Kidney tubule cell (primary cell): ENCODE measurements around the gene GINS1.
A peak's percentile ranks its signal among the peaks of the same experiment; 100 is the strongest.
"Not testable (repeated sequence)": the region's sequence is repeated elsewhere in the genome, so short reads cannot be mapped to it uniquely, and the experiment has no call there.

Source experiments
- DNase-seq: peaks from one replicate; pipeline ENCODE4 v3.0.0-alpha.2; 2018; ENCODE audit warnings: low spot score

Gene GINS1

DNA sequence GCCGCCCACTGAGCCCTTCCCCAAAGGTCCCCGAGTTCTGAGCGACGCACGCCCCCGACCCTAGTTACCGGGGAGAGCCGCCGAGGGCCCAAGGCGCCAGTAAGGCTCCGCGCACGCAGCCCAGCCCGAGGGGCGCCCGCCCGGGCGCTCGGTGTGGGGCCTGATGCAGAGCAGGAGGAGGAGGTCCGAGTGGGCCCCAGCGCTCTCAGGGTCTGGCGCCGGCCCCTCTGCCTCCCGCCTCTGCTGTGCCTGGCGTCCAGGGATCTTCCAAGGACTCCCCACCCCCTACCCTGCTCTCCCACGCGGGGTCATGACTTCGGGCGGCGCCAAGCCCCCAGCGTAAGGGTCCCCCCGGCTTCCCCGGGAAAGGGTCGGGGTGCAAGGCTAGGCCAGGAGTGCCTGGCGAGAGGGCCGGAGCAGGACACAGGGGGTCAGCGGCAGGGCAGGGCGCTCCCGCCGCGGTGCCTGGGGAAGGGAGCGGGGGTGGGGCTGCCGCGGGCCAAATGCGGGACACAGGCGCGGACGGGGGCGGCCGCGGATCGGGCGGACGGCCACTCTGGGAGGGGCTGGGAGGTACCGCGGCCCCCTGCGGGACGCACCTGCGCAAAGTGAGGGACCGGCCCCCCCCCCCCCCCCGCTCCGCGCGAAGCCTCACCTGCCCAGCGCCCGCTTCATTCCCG lies 17.5 kb upstream of the GINS1 start:
- no peak for DNase-seq

DNA sequence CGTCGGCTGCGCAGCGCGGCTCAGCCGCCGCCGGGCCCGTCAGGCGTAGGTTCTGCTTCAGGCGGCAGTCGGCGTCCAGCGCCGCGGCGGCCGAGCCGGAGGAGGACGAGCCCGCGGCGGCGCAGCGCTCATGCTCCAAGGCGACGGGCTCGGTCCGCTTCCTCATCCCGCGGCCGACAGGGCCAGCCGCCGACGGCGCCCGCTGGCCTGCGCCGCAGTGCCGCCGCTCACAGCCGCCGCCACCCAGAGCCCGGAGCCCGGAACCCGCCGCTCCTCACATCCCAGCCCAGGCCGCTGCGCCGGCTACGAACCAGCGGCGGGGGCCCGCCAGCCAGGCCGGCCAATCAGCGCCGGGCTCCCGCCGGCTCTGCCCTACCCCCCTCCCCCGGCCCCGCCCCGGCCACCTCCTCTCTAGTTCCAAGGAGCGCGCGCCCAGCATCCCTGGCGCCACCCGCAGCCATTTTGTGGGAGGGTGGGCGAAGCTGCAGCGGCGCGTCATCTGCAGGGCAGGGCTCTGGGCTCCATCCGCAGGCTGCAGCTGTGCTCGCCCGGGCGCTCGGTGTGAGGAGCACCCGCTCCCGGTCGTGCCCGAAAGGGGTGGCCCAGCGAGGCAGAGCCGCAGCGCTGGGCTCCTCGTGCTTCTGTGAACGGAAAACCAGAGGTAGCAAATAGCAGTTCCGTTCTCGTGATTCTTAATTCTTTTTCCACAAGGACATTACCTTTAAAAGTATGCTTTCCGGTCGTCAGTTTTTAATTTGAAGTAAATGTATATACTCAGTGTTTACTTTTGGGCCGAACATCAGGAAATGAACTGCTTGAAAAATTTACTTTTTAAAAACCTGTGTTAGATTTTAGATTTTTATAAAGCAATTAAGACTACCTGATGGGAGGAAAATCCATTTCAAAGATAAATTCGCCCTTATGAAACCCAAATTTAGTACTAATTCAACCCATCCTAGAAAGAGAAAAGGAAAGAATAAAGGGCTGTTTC lies 16.6 kb upstream of the GINS1 start, which contains the start of gene ABHD12:
Gene ABHD12, minus strand, starts transcription at position 298 of the 991 bp plus-strand sequence. Its CDS starts 132 bp downstream, at position 166.
- DNase-seq: peak; percentile 97

DNA sequence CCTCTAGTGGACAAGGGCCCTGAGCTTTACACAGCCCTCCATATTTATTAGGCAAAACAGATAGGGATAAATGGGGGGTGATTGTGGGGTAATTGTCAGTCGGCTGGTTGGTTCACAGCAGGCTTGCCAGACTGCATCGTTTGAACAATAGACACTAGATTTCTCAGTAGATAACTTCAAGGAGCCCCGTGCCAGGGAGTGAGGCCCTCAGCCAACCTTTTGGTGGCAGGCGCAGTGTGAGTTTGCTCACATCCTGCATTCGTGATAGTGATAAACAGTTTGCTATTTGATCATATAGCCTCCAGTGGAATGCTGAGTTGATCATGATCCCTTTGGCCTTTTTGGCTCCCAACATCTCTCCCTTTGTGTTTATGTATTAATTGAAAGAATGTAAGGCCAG lies 13.2 kb upstream of the GINS1 start:
- DNase-seq: no peak

DNA sequence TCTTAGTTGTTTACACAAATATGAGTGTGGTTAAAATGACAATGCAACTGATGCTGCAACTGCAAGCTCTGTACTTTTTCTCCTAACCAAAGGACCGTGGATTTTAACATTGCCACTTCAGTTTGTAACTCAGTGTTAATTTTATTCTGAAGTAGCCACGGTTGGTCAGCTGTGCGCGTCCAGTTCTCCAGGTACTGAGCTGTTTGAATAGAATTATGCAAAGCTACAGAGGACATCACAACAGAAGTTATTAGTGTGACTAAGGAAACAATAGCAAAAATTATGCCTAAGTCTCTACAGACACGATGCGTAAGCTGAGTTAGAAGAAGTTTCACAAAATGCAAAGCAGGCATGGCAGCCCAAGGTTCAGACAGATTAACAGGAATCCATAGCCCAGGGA lies 12.5 kb upstream of the GINS1 start:
- peak; percentile 68 for DNase-seq

DNA sequence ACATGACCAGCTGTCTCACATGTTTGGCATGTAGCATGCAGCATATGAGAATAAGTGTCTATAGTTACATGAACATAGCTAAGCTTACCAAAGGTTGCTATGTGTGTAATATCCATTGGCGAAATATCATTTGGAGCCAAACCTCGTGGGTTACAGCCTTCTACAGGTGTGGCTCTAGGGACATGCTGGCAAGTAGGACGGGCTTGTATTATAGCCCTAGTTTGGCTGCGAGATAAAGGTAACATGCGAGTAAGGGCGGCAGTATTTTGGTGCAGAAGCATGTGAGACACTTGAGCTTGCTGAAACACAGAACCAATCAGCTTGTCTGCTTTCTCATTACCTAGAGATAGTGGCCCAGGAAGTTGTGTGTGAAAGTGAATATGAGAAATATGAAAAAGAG lies 10.4 kb upstream of the GINS1 start:
- no peak for DNase-seq

DNA sequence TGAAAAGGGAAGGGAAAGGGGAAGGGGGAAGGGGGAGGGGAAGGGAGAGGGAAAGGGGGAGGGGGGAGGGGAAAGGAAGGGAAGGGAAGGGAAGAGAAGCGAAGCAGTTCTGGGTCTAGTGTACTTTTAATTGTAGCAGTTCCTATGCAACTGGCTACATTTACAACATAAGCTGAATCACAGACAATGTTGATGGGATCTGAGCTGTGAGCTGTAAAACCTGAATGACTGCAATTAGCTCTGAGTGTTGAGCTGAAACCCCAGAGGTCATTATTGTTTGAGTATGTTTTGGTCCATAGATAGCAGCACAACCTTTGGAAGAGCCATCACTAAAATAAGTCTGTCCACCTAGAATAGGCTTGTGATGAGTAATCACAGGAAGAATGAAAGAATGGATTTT lies 9.7 kb upstream of the GINS1 start:
- DNase-seq: peak; percentile 37

DNA sequence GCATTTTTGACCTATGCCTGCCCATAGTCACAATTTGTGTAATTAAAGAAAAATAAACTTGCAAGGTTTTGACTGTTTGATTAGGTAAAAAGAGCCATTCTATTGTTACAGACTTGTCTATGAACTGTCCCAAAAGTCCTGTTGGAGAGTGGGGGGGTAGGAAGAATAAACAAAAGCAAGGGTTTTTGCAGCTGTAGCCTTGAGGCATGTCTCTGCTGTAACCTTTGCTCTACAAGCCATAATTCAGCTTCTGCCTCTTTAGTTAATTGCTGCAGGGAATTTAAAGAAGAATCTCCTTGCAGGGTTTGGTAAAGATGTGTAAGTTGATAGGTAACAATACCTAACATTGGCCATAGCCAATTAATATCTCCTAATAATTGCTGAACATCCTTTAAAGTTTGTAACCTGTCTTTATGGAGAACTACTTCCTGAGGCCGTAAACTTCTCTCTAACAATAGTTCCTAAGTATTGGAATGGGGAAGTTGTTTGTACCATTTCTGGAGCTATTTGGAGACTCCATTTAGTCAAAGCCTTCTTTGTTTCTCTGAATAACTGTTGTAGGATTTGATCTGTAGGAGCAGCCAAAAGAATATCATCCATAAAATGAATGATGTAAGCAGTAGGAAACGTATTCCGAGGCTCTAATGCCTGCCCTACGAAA lies 9.0 kb upstream of the GINS1 start:
- DNase-seq: no peak

DNA sequence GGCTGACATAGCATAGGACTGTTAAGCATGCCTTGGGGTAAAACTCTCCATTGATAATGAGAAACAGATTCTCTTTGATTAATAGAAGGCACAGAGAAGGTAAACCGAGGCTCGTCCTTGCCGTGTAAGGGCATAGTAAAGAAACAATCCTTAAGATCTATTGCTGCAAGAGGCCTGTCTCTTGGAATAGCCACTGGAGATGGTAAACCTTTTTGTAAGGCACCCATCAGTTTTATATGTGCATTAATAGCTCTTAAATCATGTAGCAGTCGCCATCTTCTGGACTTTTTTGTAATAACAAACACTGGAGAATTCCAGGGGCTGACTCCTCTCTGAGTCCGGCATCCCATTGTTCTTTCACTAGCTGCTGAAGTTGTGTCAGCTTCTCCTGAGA lies 8.4 kb upstream of the GINS1 start:
- DNase-seq: peak; percentile 82

DNA sequence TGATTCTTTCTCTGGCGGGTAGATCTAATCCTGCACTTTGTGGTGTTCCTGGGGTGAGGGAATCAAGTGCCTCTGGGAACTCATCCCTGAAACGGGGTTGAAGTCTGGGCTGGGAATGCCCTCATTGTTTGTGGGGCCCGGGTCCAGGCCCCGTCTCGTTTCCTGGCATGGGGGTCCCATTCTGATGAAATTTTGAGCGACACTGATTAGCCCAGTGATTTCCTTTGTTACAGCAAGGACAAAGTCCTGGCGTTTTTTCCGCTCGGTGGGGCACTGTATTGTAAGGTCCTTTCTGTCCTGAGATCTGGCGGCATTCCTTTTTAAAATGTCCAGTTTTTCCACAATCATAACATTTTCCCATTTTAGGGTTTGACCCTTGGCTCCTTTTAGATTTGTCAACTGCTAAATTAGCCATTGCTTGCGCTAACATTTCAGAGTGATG lies 7.2 kb upstream of the GINS1 start:
- not testable (repeated sequence) for DNase-seq

DNA sequence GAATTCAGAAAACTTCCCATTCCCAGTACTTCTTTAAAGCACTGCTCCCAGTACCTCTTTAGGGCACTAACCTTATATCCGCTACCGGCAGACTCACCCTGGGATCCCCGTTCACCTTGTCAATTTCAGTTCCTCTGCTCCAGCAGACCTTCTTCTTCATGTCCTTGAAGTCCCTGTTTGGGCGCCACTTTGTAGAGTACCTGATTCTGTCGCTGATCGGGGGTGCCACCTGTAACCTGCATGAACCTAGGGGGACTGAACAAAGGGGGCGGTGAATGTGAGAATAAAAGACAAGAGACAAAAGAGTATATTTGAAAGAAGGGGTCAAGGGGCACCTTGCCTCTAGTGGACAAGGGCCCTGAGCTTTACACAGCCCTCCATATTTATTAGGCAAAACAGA lies 4.9 kb upstream of the GINS1 start:
- no peak for DNase-seq

DNA sequence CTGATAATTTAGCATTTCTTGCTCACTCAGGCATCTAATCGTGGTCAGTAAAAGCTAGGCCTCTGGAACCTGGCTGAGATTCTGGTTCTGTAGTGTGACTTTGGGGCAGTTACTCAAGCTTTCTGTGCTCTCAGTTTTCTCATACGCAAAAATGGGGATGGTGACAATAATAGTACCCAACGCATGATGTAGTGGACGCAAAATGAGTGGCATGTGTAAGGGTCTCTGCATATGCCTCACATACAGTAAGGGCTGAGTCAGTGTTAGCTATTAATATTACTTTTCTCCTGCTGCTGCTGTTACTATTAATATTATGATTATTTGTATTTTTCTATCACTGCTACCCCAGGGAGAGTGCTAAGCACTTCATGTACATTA lies 686 bp downstream of the GINS1 start:
- DNase-seq: no peak

DNA sequence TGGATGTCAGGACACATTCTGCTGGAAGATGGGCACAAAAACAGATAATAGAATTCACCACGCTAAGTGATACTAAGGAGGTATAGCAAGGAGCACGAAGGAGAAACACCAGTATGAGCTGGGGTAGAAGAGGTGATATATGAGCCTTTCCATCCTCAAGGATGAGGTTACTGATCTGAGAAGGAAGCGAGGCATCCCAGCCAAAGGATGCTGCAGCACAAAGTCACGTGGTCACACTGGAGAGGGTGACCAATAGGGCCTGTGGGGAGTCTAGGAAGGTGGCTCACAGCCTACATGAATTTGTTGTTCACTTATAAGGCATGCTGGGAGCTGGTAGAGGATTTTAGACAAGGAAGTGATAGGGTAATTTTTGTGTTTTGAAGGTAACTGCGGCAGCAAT lies 1.4 kb downstream of the GINS1 start:
- peak; percentile 50 for DNase-seq

DNA sequence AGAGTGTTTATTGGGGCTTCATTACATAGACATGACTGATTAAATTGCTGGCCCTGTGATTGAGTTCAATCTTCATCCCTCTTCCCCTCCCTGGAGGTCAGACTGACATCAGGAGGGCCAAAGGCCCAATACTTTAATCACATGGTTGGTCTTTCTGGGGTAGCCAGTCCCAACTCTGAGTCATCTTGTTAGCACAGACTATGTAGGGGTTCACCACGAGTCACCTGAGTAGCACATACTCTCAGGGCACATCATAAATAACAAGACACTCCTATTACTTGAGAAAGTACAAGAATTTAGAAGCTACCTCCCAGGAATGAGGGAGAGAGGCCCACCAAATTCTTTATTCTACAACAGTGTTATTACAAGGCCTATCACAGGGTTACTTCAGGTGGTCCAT lies 11.3 kb downstream of the GINS1 start:
- DNase-seq: peak; percentile 69

DNA sequence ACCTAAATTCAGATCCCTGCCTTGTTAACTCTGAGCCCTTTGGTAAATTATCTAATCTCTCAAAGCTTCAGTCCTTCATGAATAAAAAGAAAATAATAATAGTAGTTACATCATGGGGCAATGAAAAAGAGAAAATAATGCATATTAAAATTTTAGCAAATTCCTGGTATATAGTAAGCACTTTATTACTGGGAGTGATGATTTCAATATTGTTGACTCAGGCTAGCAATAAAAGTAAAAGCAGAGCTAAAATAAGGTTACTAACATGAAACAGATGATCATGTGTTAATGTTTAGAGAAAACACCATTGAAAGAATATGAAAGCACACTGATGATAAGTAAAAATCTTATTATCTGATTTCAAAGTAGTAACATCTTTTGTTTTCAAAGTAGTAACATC lies 13.6 kb downstream of the GINS1 start:
- DNase-seq: no peak

DNA sequence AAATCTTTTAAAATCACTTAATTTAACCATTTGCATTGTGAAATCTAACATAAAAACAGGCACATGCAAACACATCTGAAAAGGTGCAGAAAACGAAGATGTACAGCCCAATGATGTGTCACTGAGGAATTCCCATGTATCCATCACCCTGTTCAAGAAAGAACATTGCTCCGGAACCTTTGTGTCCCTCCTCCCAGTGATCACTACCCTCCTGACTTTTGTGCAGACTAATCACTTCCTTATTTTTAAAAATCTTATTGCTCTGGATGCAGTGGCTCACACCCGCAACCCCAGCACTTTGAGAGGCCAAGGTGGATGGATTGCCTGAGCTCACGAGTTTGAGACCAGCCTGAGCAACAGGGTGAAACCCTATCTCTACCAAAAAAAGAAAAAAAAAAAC lies 14.6 kb downstream of the GINS1 start:
- no peak for DNase-seq

DNA sequence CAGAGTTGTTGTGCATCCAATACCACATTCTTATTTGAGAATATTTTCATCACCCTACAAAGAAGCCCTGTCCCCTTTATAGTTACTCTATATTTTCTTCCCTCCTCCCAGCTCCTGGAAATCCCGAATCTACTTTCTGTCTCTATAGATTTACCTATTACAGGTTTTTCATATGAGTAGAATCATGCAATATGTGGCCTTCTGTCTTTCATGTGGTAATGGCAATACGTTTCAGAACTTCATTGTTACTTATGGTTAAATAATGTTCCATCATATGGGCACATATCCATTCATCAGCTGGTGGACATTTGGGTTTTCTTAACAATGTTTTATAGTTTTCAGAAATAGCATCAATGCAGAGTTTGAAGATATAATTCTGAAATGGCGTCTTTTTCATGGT lies 17.1 kb downstream of the GINS1 start:
- DNase-seq: no peak

DNA sequence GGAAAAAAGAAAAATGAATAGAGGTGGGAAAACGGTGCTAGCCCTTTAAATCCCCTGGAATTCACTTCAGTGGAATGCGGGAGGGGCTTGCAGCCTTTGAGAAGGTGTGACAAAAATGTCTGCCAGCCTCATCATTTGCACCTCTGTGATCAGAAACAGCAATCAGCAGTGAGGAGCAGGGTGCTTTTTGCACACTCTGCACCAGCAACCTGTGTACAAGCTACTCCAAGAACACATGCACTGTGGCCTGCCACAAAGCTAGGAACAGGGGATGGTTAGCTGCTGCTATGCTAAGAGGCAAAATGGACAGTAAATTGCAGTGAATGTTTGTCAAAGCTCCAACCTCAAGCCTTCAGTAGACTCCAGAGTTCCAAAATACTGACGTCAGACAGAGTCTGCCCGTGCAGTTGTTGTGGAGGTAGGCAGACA lies 29.7 kb downstream of the GINS1 start:
- peak; percentile 63 for DNase-seq

DNA sequence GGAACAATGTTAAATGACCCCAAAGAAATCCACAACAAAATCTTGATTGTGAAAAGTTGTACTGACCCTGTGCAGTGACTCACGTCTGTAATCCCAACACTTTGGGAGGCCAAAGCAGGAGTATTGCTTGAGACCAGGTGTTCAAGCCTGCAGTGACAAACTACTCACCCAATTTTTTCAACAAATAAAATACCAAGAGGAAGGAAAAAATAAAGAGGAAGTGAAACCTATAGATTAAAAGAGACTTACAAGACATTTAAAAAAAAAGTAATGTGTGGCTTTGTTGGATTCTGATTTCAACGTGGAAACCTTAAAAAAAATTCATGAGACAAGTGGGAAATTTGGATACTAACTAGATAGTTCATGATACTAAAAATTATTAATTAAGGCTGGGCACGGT lies 31.9 kb downstream of the GINS1 start:
- DNase-seq: no peak

DNA sequence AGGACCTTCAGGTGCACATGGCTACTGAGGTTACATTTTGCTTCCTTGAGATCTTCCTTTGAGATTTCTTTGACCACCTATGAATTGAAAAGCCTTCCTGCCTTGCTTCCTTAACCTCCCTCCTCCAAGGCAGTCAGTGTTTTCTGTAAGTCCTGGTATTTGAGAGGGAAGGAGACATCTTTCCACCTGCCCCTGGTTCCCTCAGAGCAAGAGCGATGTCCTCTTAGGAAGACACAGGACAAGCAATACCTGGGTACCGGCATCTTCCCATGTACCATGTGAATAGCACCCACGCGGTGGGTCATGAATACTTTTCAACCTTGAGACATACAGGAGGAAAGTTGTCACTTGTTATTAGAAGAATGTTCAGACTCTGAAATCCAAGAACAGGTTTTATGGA lies 37.1 kb downstream of the GINS1 start:
- DNase-seq: no peak

DNA sequence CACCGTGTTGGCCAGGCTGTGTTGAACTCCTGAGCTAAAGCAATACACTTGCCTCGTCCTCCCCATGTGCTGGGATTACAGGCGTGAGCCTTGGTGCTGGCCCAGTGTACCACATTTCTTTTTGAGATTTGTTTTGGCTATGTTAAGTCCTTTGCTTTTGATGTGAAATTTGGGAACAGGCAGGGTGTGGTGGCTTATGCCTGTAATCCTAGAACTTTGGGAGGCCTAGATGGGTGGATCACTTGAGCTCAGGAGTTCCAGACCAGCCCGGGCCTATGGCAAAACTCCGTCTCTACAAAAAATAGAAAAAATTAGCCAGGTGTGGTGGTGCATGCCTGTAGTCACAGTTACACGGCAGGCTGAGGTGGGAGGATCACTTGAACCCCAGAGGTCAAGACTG lies 40.2 kb downstream of the GINS1 start:
- DNase-seq: no peak

DNA sequence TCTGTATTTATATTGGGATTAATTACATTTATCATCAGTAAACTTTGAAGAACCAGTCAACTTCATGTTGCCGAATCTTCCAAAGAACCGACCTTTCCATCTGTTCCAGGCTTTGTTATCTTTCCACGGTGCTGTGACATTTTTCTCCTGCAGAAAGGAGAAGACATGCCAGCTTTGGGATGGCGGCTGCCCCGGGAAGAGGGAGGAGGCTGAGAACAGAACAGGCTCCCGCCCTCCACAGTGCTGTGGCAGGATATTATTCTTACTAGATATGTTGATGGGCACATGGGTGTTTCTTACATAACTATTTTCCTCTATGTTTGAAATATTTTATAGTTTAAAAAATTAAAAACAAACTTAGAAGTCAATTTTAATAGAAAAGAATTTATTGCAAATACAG lies 44.9 kb downstream of the GINS1 start:
- no peak for DNase-seq

DNA sequence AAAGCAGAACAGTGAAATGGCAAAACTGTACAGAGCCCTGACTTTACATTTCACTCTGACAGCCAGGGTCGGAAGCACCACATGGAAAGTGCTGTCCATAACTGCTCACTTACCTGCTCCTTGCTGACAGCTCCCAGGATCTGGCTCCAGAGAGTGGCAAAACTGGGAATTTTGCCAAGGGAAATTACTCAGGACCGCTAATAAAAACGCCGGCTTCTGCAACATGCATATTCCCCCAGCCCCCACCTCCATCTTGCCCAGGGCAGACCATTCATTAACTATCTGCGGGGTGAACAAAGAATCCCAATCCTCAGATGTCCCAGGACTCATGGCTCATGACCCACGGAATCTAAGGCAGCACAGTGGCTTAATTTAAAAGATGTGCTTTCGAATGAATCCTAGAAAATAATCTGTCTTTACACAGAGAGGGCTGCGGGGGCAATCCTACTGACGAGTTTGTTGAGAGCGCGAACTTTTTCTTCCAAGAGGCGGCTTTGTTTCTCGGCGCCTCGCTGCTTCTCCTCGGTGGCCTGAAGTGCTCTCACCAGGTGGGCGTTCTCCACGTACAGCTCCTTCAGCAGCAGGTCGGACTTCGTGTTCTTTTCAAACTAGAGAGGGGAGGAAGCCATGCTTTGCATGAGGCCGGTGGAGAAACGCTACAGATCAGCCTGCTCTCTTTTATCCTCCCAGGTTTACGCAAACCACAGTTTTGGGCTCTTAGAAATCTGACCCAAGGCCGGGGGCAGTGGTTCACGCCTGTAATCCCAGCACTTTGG lies 45.8 kb downstream of the GINS1 start:
- DNase-seq: peak; percentile 89
